ENCODE measurements around the gene MSTN.
"Not testable (repeated sequence)": the region's sequence is repeated elsewhere in the genome, so short reads cannot be mapped to it uniquely, and the experiment has no call there.

MSTN gene

DNA sequence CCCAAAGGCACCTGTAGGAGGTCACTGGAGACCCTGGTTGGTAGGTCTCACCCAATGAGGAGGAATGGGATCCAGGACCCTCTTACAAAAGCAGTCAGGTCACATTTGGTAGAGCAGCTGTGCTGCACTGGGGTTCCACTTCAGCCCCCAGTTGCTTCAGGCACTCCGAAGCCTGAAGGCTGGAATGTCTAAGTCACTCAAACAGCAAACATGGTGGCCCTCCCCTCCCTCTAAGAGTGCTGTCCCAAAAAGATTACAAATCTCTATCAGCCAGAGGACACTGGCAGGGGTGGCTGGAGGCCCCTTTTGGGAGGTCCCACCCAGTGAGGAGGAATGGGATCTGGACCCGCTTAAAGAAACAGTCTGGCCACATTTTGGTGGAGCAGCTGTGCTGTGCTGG, 17.7 kb downstream of the MSTN start:
- no peak for TF ChIP-seq TCF4 (CRISPR knock-in tag; IDR thresholded peaks at IDR 0.05; ENCODE audit: borderline replicate concordance)
- TF ChIP-seq ZC3H10 (CRISPR knock-in tag; IDR thresholded peaks at IDR 0.05), result no peak
- TF ChIP-seq BACH2 (CRISPR knock-in tag; IDR thresholded peaks at IDR 0.05; ENCODE audit: borderline replicate concordance), result no peak
- TF ChIP-seq TOX (CRISPR knock-in tag; IDR thresholded peaks at IDR 0.05; ENCODE audit: borderline replicate concordance), result no peak
- TF ChIP-seq ISL1 (CRISPR knock-in tag; IDR thresholded peaks at IDR 0.05), result no peak
- TF ChIP-seq ARNTL (CRISPR knock-in tag; IDR thresholded peaks at IDR 0.05; ENCODE audit: borderline replicate concordance, low read depth), result no peak
- no peak for TF ChIP-seq CSDC2 (CRISPR knock-in tag; IDR thresholded peaks at IDR 0.05)
- TF ChIP-seq PPARA (CRISPR knock-in tag; IDR thresholded peaks at IDR 0.05; ENCODE audit: borderline replicate concordance), result no peak
- TF ChIP-seq POU6F1 (CRISPR knock-in tag; IDR thresholded peaks at IDR 0.05; ENCODE audit: borderline replicate concordance, low read depth), result no peak
- TF ChIP-seq GLIS3 (CRISPR knock-in tag; IDR thresholded peaks at IDR 0.05), result no peak
- TF ChIP-seq ZNF8 (CRISPR knock-in tag; IDR thresholded peaks at IDR 0.05), result no peak
- TF ChIP-seq, protein P1, sequence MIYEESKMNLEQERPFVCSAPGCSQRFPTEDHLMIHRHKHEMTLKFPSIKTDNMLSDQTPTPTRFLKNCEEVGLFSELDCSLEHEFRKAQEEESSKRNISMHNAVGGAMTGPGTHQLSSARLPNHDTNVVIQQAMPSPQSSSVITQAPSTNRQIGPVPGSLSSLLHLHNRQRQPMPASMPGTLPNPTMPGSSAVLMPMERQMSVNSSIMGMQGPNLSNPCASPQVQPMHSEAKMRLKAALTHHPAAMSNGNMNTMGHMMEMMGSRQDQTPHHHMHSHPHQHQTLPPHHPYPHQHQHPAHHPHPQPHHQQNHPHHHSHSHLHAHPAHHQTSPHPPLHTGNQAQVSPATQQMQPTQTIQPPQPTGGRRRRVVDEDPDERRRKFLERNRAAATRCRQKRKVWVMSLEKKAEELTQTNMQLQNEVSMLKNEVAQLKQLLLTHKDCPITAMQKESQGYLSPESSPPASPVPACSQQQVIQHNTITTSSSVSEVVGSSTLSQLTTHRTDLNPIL (CRISPR knock-in tag; IDR thresholded peaks at IDR 0.05; ENCODE audit: low read depth), result no peak
- TF ChIP-seq ZNF70 (CRISPR knock-in tag; IDR thresholded peaks at IDR 0.05), result no peak
- ATAC-seq, result no peak

DNA sequence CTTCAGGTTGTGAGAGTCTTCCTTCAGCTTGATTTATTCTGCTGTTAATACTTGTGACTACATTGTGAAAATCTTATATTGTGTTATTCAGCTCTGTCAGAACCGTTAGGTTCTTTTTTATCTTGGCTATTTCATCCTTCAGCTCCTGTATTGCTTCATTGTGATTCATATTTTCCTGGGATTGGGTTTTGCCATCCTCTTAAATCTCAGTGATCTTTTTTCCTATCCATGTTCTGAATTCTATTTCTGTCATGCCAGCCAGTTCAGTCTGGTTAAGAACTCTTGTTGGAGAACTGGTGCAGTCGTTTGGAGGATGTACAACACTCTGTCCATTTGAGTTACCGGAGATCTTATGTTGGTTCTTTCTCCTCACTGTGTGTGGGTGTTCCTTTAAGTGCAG, 19.1 kb downstream of the MSTN start:
- TF ChIP-seq ZNF8 (CRISPR knock-in tag; IDR thresholded peaks at IDR 0.05), result no peak
- no peak for TF ChIP-seq POU6F1 (CRISPR knock-in tag; IDR thresholded peaks at IDR 0.05; ENCODE audit: borderline replicate concordance, low read depth)
- no peak for TF ChIP-seq CSDC2 (CRISPR knock-in tag; IDR thresholded peaks at IDR 0.05)
- no peak for TF ChIP-seq ZFP3 (CRISPR knock-in tag; IDR thresholded peaks at IDR 0.05)
- no peak for TF ChIP-seq ZNF565 (CRISPR knock-in tag; conservative IDR thresholded peaks at IDR 0.05; ENCODE audit: low read depth)
- no peak for TF ChIP-seq ARNTL (CRISPR knock-in tag; IDR thresholded peaks at IDR 0.05; ENCODE audit: borderline replicate concordance, low read depth)
- no peak for ATAC-seq

DNA sequence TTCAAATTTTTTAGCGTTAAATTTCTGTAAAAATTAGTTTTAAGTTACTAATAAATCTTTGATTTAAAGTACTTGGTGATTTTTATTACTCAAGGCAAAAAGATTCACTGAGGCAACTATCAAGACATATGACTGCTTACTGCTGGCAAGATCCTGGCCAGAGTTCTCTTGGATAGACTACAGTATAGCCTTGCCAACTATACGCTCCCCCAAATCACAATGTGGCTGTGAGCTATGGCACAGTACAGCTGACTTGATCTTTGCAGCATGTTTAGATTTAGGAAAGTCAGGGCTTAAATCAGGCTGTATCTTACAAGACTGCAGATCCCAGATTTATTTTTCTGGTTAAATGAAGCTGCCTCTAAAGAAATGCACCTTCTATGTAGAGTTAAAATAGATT, 26.5 kb downstream of the MSTN start:
- ATAC-seq, result no peak

DNA sequence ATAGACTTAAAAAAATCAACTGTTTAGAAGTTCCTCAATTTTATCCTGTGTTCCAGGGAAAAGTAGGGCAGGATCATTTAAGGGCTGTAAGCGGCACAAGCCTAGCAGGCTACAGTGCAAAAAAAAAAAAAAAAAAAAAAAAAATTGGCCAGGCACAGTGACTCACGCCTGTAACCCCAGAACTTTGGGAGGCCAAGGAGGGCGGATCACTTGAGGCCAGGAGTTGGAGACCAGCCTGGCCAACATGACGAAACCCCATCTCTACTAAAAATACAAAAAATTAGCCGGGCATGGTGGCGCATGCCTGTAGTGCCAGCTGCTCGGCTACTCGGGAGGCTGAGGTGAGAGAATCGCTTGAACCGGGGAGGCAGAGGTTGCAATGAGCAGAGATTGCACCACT, 28.1 kb downstream of the MSTN start:
- ATAC-seq, result not testable (repeated sequence)

More for the DNA sequence above, 26.5 kb downstream of the MSTN start:
- TF ChIP-seq CSDC2 (CRISPR knock-in tag; IDR thresholded peaks at IDR 0.05) (no peak), PPARA (CRISPR knock-in tag; IDR thresholded peaks at IDR 0.05; ENCODE audit: borderline replicate concordance) (no peak), TCF4 (CRISPR knock-in tag; IDR thresholded peaks at IDR 0.05; ENCODE audit: borderline replicate concordance) (no peak), GLIS3 (CRISPR knock-in tag; IDR thresholded peaks at IDR 0.05) (no peak), BACH2 (CRISPR knock-in tag; IDR thresholded peaks at IDR 0.05; ENCODE audit: borderline replicate concordance) (no peak), ISL1 (CRISPR knock-in tag; IDR thresholded peaks at IDR 0.05) (no peak), SNAI2 (CRISPR knock-in tag; IDR thresholded peaks at IDR 0.05) (no peak), ARNTL (CRISPR knock-in tag; IDR thresholded peaks at IDR 0.05; ENCODE audit: borderline replicate concordance, low read depth) (no peak), ZFP30 (CRISPR knock-in tag; IDR thresholded peaks at IDR 0.05) (no peak), ZFP3 (CRISPR knock-in tag; IDR thresholded peaks at IDR 0.05) (no peak), RARB (CRISPR knock-in tag; IDR thresholded peaks at IDR 0.05) (no peak), ESRRG (CRISPR knock-in tag; IDR thresholded peaks at IDR 0.05) (no peak)

DNA sequence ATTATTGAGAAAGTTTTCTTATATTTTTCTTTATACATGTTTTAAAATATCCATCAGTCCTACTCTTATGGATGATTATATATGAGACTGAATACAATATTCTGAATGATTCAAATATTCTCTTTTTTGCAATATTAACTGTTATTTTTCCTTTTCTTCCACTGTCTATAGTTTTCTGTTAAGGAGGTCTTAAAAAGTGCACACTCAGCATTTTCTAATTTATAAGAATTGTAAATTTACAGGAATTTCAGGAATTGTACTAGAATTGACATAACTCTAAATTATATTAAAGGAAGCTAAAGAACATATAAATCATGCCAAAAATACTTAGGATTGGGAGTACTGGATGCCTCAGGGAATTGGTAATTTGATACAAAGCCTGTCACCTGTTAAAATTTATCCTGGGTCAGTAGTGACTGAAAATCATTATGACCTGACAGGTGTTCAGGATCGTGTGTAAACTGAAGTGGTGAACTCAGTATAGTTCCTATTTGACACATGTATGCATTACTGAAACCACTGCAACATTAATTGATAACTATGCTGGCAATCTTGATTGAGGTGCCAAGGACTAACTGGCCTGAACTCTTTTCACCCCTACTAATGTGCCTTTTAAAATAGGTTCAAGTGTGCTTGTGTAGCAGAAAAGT, 30.4 kb downstream of the MSTN start:
- ATAC-seq, result no peak
- TF ChIP-seq, protein P2, sequence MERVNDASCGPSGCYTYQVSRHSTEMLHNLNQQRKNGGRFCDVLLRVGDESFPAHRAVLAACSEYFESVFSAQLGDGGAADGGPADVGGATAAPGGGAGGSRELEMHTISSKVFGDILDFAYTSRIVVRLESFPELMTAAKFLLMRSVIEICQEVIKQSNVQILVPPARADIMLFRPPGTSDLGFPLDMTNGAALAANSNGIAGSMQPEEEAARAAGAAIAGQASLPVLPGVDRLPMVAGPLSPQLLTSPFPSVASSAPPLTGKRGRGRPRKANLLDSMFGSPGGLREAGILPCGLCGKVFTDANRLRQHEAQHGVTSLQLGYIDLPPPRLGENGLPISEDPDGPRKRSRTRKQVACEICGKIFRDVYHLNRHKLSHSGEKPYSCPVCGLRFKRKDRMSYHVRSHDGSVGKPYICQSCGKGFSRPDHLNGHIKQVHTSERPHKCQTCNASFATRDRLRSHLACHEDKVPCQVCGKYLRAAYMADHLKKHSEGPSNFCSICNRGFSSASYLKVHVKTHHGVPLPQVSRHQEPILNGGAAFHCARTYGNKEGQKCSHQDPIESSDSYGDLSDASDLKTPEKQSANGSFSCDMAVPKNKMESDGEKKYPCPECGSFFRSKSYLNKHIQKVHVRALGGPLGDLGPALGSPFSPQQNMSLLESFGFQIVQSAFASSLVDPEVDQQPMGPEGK (CRISPR knock-in tag; IDR thresholded peaks at IDR 0.05; ENCODE audit: borderline replicate concordance), result no peak
- TF ChIP-seq TOX (CRISPR knock-in tag; IDR thresholded peaks at IDR 0.05; ENCODE audit: borderline replicate concordance), result no peak
- TF ChIP-seq BACH2 (CRISPR knock-in tag; IDR thresholded peaks at IDR 0.05; ENCODE audit: borderline replicate concordance), result no peak
- TF ChIP-seq PPARA (CRISPR knock-in tag; IDR thresholded peaks at IDR 0.05; ENCODE audit: borderline replicate concordance), result no peak
